A549 (cell line): ENCODE measurements around the gene GABBR2.
"Not testable (repeated sequence)": the region's sequence is repeated elsewhere in the genome, so short reads cannot be mapped to it uniquely, and the experiment has no call there.

ENCODE experiments used
- CTCF ChIP-seq: fragments of >200 bp; sonication (Bioruptor Twin); formaldehyde crosslinking; IDR thresholded peaks from 3 replicates; pipeline ENCODE4 v1.5.1; 2016
- EP300 ChIP-seq, 2 experiments: fragments of >200 bp; sonication (Bioruptor Twin); formaldehyde crosslinking; IDR thresholded peaks; 2 replicates in 1 of 2; 3 replicates in 1 of 2; pipeline ENCODE4 v1.6.1; 2016 to 2017
- HDAC2 ChIP-seq: fragments of 200-600 bp; sonication (generic); IDR thresholded peaks from 2 replicates; pipeline ENCODE4 v1.6.1; 2016
- MAX ChIP-seq: IDR thresholded peaks from 2 replicates; pipeline ENCODE4 v1.6.1; 2012
- NFE2L2 ChIP-seq: fragments of 150-350 bp; conservative IDR thresholded peaks from 2 replicates; pipeline ENCODE4 v1.6.1; 2014; ENCODE audit warnings: low read length
- NR3C1 ChIP-seq: fragments of >200 bp; sonication (Bioruptor Twin); formaldehyde crosslinking; IDR thresholded peaks from 3 replicates; pipeline ENCODE4 v1.6.1; 2017
- POLR2A ChIP-seq: IDR thresholded peaks from 2 replicates; pipeline ENCODE4 v1.6.1; 2012; ENCODE audit warnings: mild to moderate bottlenecking, low read length
- USF2 ChIP-seq: fragments of 450-650 bp; IDR thresholded peaks from 2 replicates; pipeline ENCODE4 v1.6.1; 2014; ENCODE audit warnings: antibody characterized with exemption

DNA sequence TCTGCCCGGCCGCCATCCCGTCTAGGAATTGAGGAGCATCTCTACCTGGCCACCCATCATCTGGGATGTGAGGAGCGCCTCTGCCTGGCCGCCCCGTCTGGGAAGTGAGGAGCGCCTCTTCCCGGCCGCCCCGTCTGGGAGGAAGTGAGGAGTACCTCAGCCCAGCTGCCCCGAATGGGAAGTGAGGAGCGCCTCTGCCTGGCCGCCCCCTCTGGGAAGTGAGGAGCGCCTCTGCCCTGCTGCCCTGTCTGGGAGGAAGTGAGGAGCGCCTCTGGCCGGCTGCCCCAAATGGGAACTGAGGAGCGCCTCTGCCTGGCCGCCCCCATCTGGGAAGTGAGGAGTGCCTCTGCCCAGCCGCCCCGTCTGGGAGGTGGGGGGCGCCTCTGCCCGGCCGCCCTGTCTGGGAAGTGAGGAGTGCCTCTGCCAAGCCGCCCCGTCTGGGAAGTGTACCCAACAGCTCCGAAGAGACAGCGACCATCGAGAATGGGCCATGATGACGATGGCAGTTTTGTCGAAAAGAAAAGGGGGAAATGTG lies 244.5 kb downstream of the GABBR2 start:
- not testable (repeated sequence) for TF ChIP-seq POLR2A; CTCF; HDAC2; NFE2L2; NR3C1; MAX; USF2; EP300 (IDR thresholded peaks at IDR 0.05)
